ENCODE measurements around the gene AFAP1. TPM values are rescaled to one million over a fixed set of nuclear protein-coding genes. Genes with fewer than 3 reads are reported as not detected.

The AFAP1 gene
- total RNA-seq, 1 donor from 2014 or later, result 27.8 TPM

DNA sequence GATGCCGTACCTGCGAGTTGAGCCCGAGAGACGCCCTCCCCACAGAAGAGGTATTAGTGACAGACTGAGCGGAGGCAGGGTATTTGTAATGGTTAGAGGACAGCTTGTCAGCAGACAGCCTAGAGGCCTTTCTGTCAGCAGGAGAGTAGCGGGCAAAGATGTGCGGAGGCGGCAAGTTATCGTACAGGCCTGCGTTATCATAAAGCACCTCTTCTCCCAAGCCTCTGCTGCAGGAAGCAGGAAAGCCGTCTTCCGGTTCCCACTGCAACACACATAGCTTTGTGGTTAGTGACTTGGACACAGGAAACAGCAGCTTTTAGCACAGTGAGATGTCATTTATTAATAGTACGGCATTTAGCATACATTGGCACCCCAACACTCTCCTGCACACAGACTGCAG lies 158.3 kb downstream of the AFAP1 start:
- DNase-seq (ENCODE audit: low spot score), result peak; percentile 37
- Mint-ChIP-seq H3K4me3 (ENCODE audit: unreplicated experiment) (no peak overlapping the region), H3K9me3 (ENCODE audit: unreplicated experiment) (no peaks in the 10 kb centered on the region), H3K27me3 (ENCODE audit: unreplicated experiment) (peaks cover 4% of the 10 kb centered on the region), H3K27ac (ENCODE audit: unreplicated experiment) (peak overlapping the region; percentile 90), H3K4me1 (ENCODE audit: unreplicated experiment) (peaks cover 17% of the 10 kb centered on the region), H3K36me3 (ENCODE audit: low read depth, unreplicated experiment) (peaks cover 40% of the 10 kb centered on the region)
- TF ChIP-seq, protein P1, sequence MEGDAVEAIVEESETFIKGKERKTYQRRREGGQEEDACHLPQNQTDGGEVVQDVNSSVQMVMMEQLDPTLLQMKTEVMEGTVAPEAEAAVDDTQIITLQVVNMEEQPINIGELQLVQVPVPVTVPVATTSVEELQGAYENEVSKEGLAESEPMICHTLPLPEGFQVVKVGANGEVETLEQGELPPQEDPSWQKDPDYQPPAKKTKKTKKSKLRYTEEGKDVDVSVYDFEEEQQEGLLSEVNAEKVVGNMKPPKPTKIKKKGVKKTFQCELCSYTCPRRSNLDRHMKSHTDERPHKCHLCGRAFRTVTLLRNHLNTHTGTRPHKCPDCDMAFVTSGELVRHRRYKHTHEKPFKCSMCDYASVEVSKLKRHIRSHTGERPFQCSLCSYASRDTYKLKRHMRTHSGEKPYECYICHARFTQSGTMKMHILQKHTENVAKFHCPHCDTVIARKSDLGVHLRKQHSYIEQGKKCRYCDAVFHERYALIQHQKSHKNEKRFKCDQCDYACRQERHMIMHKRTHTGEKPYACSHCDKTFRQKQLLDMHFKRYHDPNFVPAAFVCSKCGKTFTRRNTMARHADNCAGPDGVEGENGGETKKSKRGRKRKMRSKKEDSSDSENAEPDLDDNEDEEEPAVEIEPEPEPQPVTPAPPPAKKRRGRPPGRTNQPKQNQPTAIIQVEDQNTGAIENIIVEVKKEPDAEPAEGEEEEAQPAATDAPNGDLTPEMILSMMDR (IDR thresholded peaks at IDR 0.05; ENCODE audit: unreplicated experiment), result no peak

DNA sequence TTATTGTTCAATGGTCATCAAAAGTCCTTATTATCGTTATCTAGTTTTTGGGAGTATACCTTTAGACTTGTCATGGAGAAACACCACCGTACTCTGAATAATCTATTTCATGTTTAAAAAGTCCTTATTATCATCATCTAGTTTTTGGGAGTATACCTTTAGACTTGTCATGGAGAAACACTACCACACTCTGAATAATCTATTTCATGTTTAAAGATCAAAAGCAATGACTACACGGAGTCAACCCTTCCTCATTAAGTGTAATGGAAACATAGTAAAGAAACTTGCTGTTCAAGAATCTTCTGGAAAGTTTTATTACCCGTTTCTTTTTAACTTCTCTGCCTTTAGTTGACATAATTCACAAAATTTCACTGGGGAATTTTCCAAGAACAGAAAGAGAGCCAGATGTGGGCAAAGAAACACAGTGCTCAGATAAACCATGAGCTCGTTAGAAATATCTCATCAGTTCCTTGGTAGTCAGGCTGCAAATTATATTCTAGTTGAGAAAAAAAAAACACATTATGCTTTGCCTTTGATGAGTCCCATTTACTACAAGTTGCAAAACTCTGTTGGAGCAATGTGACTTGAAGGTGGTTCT lies 158.8 kb downstream of the AFAP1 start:
- TF ChIP-seq, protein P1 (IDR thresholded peaks at IDR 0.05; ENCODE audit: unreplicated experiment), result no peak
- H3K27me3 Mint-ChIP-seq (ENCODE audit: unreplicated experiment), result peaks cover 4% of the 10 kb centered on the region
- no peak overlapping the region for H3K4me3 Mint-ChIP-seq (ENCODE audit: unreplicated experiment)
- H3K4me1 Mint-ChIP-seq (ENCODE audit: unreplicated experiment), result peaks cover 17% of the 10 kb centered on the region
- DNase-seq (ENCODE audit: low spot score), result no peak
- peak overlapping the region; percentile 90 for H3K27ac Mint-ChIP-seq (ENCODE audit: unreplicated experiment)
- peaks cover 37% of the 10 kb centered on the region for H3K36me3 Mint-ChIP-seq (ENCODE audit: low read depth, unreplicated experiment)
- no peaks in the 10 kb centered on the region for H3K9me3 Mint-ChIP-seq (ENCODE audit: unreplicated experiment)

DNA sequence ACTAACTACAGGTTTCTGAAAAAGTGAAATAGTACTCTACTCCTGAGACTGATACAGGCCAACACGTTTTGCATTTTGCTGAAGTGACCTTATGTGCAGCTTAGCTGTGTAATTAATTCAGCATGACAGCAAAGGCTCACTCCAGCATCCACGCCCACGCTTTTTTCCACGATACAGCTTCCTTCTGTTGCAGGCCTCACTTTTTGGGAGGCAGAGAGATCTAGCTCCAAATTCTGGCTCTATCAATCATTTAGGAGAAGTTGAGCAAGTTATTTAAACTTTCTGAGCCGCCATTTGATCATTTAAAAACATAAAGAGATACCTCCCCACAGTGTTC lies 160.3 kb downstream of the AFAP1 start:
- Mint-ChIP-seq H3K36me3 (ENCODE audit: low read depth, unreplicated experiment) (peaks cover 32% of the 10 kb centered on the region), H3K27ac (ENCODE audit: unreplicated experiment) (no peak overlapping the region), H3K4me3 (ENCODE audit: unreplicated experiment) (no peak overlapping the region), H3K9me3 (ENCODE audit: unreplicated experiment) (no peaks in the 10 kb centered on the region), H3K4me1 (ENCODE audit: unreplicated experiment) (peaks cover 17% of the 10 kb centered on the region), H3K27me3 (ENCODE audit: unreplicated experiment) (peaks cover 2% of the 10 kb centered on the region)
- DNase-seq (ENCODE audit: low spot score), result no peak
- TF ChIP-seq, protein P1 (IDR thresholded peaks at IDR 0.05; ENCODE audit: unreplicated experiment), result no peak

DNA sequence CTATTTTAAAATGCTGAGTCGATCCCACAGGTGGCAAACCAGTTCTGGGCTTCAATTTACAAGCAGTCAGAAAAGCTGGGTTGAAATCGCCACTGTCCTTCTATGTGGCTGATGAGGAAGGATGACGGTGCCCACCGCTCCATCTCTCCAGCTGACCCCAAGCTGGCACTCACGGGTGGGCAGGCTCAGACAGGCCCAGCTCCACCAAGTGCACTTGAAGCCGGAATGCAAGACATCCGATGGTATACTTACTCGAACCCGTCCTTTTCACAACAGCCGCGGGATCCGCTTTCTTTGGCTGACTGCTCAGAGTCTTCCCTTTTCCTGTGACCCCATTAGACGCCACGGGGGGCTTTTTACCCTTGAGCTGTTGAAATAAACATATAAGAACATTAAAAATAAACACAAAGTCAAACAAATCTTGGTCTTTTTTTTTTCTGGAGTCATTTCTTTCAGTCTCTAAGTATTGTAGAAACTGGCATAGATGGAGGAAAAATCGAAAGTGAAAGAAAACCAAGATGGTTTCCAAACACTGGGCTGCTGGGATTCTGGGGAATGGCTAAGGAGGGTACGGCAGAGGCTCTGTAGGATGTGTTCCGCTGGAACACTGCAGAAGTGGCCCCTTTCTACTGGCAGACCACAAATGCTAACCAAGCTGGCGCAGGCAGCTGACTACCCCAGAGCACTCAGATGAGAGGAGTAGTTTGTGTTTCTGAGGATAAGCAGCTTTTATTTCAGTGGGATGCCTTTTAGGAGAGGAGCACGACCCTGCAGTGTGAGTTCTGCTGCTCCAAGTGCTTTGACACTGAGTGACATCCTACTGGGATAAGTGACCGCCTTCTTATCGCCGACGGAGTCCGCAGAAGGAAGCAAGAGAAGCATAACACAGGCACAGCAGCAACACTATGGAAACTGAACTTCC lies 160.9 kb downstream of the AFAP1 start:
- Mint-ChIP-seq H3K4me1 (ENCODE audit: unreplicated experiment) (peaks cover 17% of the 10 kb centered on the region), H3K4me3 (ENCODE audit: unreplicated experiment) (no peak overlapping the region), H3K36me3 (ENCODE audit: low read depth, unreplicated experiment) (peaks cover 34% of the 10 kb centered on the region), H3K27ac (ENCODE audit: unreplicated experiment) (no peak overlapping the region), H3K9me3 (ENCODE audit: unreplicated experiment) (no peaks in the 10 kb centered on the region), H3K27me3 (ENCODE audit: unreplicated experiment) (peaks cover 2% of the 10 kb centered on the region)
- TF ChIP-seq, protein P1 (IDR thresholded peaks at IDR 0.05; ENCODE audit: unreplicated experiment), result no peak
- no peak for DNase-seq (ENCODE audit: low spot score)

All from endothelial cell (in vitro differentiated cells).